Muscle of back (tissue), 11 donors: Measurements from ENCODE around the gene SNX9. TPM values are rescaled to one million over a fixed set of nuclear protein-coding genes. Genes with fewer than 3 reads are reported as not detected.
A peak's percentile ranks its signal among the peaks of the same experiment; 100 is the strongest.

Source experiments
- DNase-seq, 3 donors: peaks; one replicate each; pipeline versions ENCODE4 v3.0.0 to v3.0.0-alpha.2; 2013
- polyA plus RNA-seq, 10 donors: library from polyadenylated mRNA; unstranded; fragments of 120-200 nt; gene quantifications; one replicate each; pipeline ENCODE4 v1.2.1, GENCODE V29; 2013; ENCODE audit not compliant: insufficient read length in 10 of 10

The SNX9 gene
- polyA plus RNA-seq, 10 donors = 21.4 to 30.4 (median 26.4) TPM

- no peak for DNase-seq
Observed at GRCh38 chr6:157800420-157801237, 22.4 kb upstream of the SNX9 start.

- DNase-seq = no peak
Observed at GRCh38 chr6:157804448-157805327, 18.4 kb upstream of the SNX9 start.

- DNase-seq = peak; percentile 31 to 79 (median 66)
Observed at GRCh38 chr6:157806131-157806855, 16.8 kb upstream of the SNX9 start.

GRCh38 chr6:157806856-157807215, 16.2 kb upstream of the SNX9 start:
- no peak for DNase-seq

GRCh38 chr6:157808405-157808950, 14.6 kb upstream of the SNX9 start:
- DNase-seq = no peak

- DNase-seq = no peak
Observed at GRCh38 chr6:157809613-157810012, 13.4 kb upstream of the SNX9 start.

GRCh38 chr6:157811137-157811475, 11.9 kb upstream of the SNX9 start:
- no peak for DNase-seq

GRCh38 chr6:157811476-157812173, 11.4 kb upstream of the SNX9 start:
- no peak for DNase-seq

- no peak for DNase-seq
Observed at GRCh38 chr6:157812425-157813171, 10.4 kb upstream of the SNX9 start.

GRCh38 chr6:157813191-157813590, 9.9 kb upstream of the SNX9 start:
- no peak for DNase-seq

- no peak for DNase-seq
Observed at GRCh38 chr6:157813750-157814455, 9.1 kb upstream of the SNX9 start.

GRCh38 chr6:157814883-157815282, 8.2 kb upstream of the SNX9 start:
- DNase-seq = no peak

GRCh38 chr6:157821342-157822033, 1.6 kb upstream of the SNX9 start:
- no peak for DNase-seq

GRCh38 chr6:157822245-157823000, 623 bp upstream of the SNX9 start:
- DNase-seq = peak in 2 of 3 donors; percentile 46 to 87

- DNase-seq = peak; percentile 51 to 86 (median 66)
Observed at GRCh38 chr6:157823528-157824370, 703 bp downstream of the SNX9 start.

- DNase-seq = peak in 1 of 3 donors; percentile 37
Observed at GRCh38 chr6:157825243-157825904, 2.3 kb downstream of the SNX9 start.
